ENCODE data around the gene TBX19.

The TBX19 gene

GRCh38 chr1:168280296-168280927 lies at the start of gene TBX19:
TBX19 (plus strand) TSS chr1:168280877; CDS start chr1:168281091, 214 bp downstream.
- DNase-seq, result no peak

- DNase-seq, result peak; percentile 32
Measured at GRCh38 chr1:168234846-168235547, 45.7 kb upstream of the TBX19 start.

- no peak for DNase-seq
Measured at GRCh38 chr1:168235548-168235885, 45.2 kb upstream of the TBX19 start.

- DNase-seq, result no peak
Measured at GRCh38 chr1:168235937-168236336, 44.7 kb upstream of the TBX19 start.

GRCh38 chr1:168236836-168237611 lies 43.7 kb upstream of the TBX19 start:
- DNase-seq, result no peak

- no peak for DNase-seq
Measured at GRCh38 chr1:168243198-168243597, 37.5 kb upstream of the TBX19 start.

- no peak for DNase-seq
Measured at GRCh38 chr1:168243636-168244212, 37.0 kb upstream of the TBX19 start.

GRCh38 chr1:168245042-168245441 lies 35.6 kb upstream of the TBX19 start:
- no peak for DNase-seq

GRCh38 chr1:168246506-168246905 lies 34.2 kb upstream of the TBX19 start:
- DNase-seq, result no peak

GRCh38 chr1:168252204-168252733 lies 28.4 kb upstream of the TBX19 start:
- no peak for DNase-seq

GRCh38 chr1:168256164-168256563 lies 24.5 kb upstream of the TBX19 start:
- DNase-seq, result no peak

- DNase-seq, result no peak
Measured at GRCh38 chr1:168257397-168257796, 23.3 kb upstream of the TBX19 start.

GRCh38 chr1:168259567-168259966 lies 21.1 kb upstream of the TBX19 start:
- no peak for DNase-seq

- DNase-seq, result no peak
Measured at GRCh38 chr1:168260393-168260792, 20.3 kb upstream of the TBX19 start.

GRCh38 chr1:168261390-168261789 lies 19.3 kb upstream of the TBX19 start:
- DNase-seq, result no peak

- no peak for DNase-seq
Measured at GRCh38 chr1:168263130-168263529, 17.5 kb upstream of the TBX19 start.

GRCh38 chr1:168264296-168264695 lies 16.4 kb upstream of the TBX19 start:
- no peak for DNase-seq

- DNase-seq, result no peak
Measured at GRCh38 chr1:168265596-168265995, 15.1 kb upstream of the TBX19 start.

GRCh38 chr1:168266644-168267186 lies 14.0 kb upstream of the TBX19 start:
- DNase-seq, result no peak

GRCh38 chr1:168271636-168272035 lies 9.0 kb upstream of the TBX19 start:
- no peak for DNase-seq

GRCh38 chr1:168273575-168273974 lies 7.1 kb upstream of the TBX19 start:
- DNase-seq, result no peak

GRCh38 chr1:168279253-168279652 lies 1.4 kb upstream of the TBX19 start:
- no peak for DNase-seq

All from CD4-positive, alpha-beta T cell treated with Interleukin-17A for 4 hours (primary cell).